H1 (cell line): ENCODE measurements around the gene OR13H1. TPM values are rescaled to one million over a fixed set of nuclear protein-coding genes. Genes with fewer than 3 reads are reported as not detected.
"Not testable (repeated sequence)": the region's sequence is repeated elsewhere in the genome, so short reads cannot be mapped to it uniquely, and the experiment has no call there.

Experiments used
- CTCF ChIA-PET: fragments of 300-600 bp; sonication (Branson Sonifier 250); formaldehyde crosslinking; loops from one replicate; lab custom pipeline; 2021; ENCODE audit not compliant: partially characterized antibody; lab: Charles Lee
- POLR2A ChIA-PET: fragments of 300-600 bp; sonication (Branson Sonifier 250); formaldehyde crosslinking; loops from one replicate; lab custom pipeline; 2021; ENCODE audit warnings: inconsistent platforms; ENCODE audit not compliant: partially characterized antibody; lab: Charles Lee
- DNase-seq, 2 experiments: peaks; one replicate each; pipeline versions ENCODE4 v3.0.0 to v3.0.0-alpha.2; 2010 to 2022; ENCODE audit warnings: low spot score in 2 of 2, low read depth in 1 of 2, mixed read lengths in 1 of 2
- FAIRE-seq: peaks from 2 replicates; lab custom pipeline; 2011; peaks lifted over from hg19 to GRCh38; lab: Jason Lieb, UNC
- H2AFZ ChIP-seq: 2 replicates; pipeline ENCODE4 v1.8.1; 2012; ENCODE audit warnings: low read length, inconsistent platforms
- H2AK5ac ChIP-seq: 2 replicates; pipeline ENCODE4 v1.6.1; 2013; ENCODE audit warnings: low read depth, low read length
- H2BK120ac ChIP-seq: replicated peaks from 2 replicates; pipeline ENCODE3; 2013; ENCODE audit warnings: low read depth, low read length, inconsistent platforms
- H2BK12ac ChIP-seq: 2 replicates; pipeline ENCODE4 v1.6.1; 2013; ENCODE audit warnings: low read depth, low read length
- H2BK15ac ChIP-seq: 2 replicates; pipeline ENCODE4 v1.6.1; 2013; ENCODE audit warnings: low read length
- H2BK20ac ChIP-seq: 2 replicates; pipeline ENCODE4 v1.6.1; 2013; ENCODE audit warnings: low read length
- H2BK5ac ChIP-seq: 2 replicates; pipeline ENCODE4 v1.6.1; 2013; ENCODE audit warnings: low read depth, low read length
- H3K14ac ChIP-seq: 2 replicates; pipeline ENCODE4 v1.6.1; 2013; ENCODE audit warnings: inconsistent platforms; ENCODE audit not compliant: insufficient read length
- H3K18ac ChIP-seq: 2 replicates; pipeline ENCODE4 v1.6.1; 2013; ENCODE audit warnings: low read length; ENCODE audit errors: extremely low read depth
- H3K23ac ChIP-seq: 2 replicates; pipeline ENCODE4 v1.6.1; 2013; ENCODE audit warnings: inconsistent platforms; ENCODE audit not compliant: insufficient read length
- H3K23me2 ChIP-seq: 2 replicates; pipeline ENCODE4 v1.6.1; 2013; ENCODE audit warnings: low read depth, low read length
- H3K27ac ChIP-seq: 2 replicates; pipeline ENCODE4 v1.6.1; 2011; ENCODE audit warnings: low read depth, low read length, inconsistent platforms
- H3K27me3 ChIP-seq, 4 experiments: replicated peaks in 1 of 4; 1 replicate in 1 of 4; 2 replicates in 3 of 4; pipeline versions ENCODE4 v1.6.1 to v1.8.1; 2011 to 2013; ENCODE audit warnings: low read length in 3 of 4, mild to moderate bottlenecking in 3 of 4, inconsistent platforms in 2 of 4, mixed read lengths in 2 of 4, moderate library complexity in 1 of 4; ENCODE audit not compliant: control insufficient read depth in 3 of 4, insufficient read depth in 3 of 4; ENCODE audit errors: extremely low read depth in 1 of 4
- H3K36me3 ChIP-seq, 4 experiments: 2 replicates each; pipeline versions ENCODE4 v1.6.1 to v1.8.1; 2011 to 2013; ENCODE audit warnings: mild to moderate bottlenecking in 4 of 4, low read length in 3 of 4, moderate library complexity in 2 of 4, control low read depth in 1 of 4, inconsistent platforms in 1 of 4; ENCODE audit not compliant: insufficient read depth in 4 of 4, control insufficient read depth in 2 of 4
- H3K4ac ChIP-seq: replicated peaks from 2 replicates; pipeline ENCODE3; 2013; ENCODE audit warnings: low read length, low read depth, mixed read lengths, inconsistent platforms; ENCODE audit not compliant: insufficient read length
- H3K4me1 ChIP-seq, 4 experiments: replicated peaks in 1 of 4; 1 replicate in 1 of 4; 2 replicates in 3 of 4; pipeline versions ENCODE4 v1.6.1 to v1.8.1; 2011 to 2013; ENCODE audit warnings: low read length in 3 of 4, inconsistent platforms in 2 of 4, mixed read lengths in 1 of 4; ENCODE audit not compliant: insufficient read depth in 4 of 4, control insufficient read depth in 3 of 4
- H3K4me2 ChIP-seq, 2 experiments: 2 replicates each; pipeline versions ENCODE4 v1.6.1 to v1.8.1; 2011 to 2013; ENCODE audit warnings: low read depth in 2 of 2, low read length in 2 of 2, control low read depth in 1 of 2, inconsistent platforms in 1 of 2, mild to moderate bottlenecking in 1 of 2; ENCODE audit not compliant: insufficient read depth in 1 of 2
- H3K4me3 ChIP-seq, 4 experiments: fragments of 200-600, 300-600 bp in 1 of 4; sonication (generic), shearing (Covaris generic), sonication (Bioruptor Twin) in 1 of 4; 2 replicates each; pipeline versions ENCODE4 v1.5.1 to v1.8.1; 2011 to 2016; ENCODE audit warnings: low read length in 4 of 4, low read depth in 3 of 4, control low read depth in 2 of 4, inconsistent platforms in 2 of 4, mild to moderate bottlenecking in 2 of 4, mixed read lengths in 1 of 4, moderate library complexity in 1 of 4; ENCODE audit not compliant: insufficient read depth in 2 of 4; ENCODE audit errors: extremely low read depth in 1 of 4
- H3K56ac ChIP-seq: replicated peaks from 2 replicates; pipeline ENCODE3; 2013; ENCODE audit warnings: low read depth, mild to moderate bottlenecking, mixed read lengths, low read length, inconsistent platforms; ENCODE audit not compliant: insufficient read length
- H3K79me1 ChIP-seq: 2 replicates; pipeline ENCODE4 v1.6.1; 2013; ENCODE audit warnings: low read depth, low read length, control low read depth
- H3K79me2 ChIP-seq, 2 experiments: 2 replicates each; pipeline versions ENCODE4 v1.6.1 to v1.8.1; 2012 to 2013; ENCODE audit warnings: low read length in 2 of 2, mild to moderate bottlenecking in 2 of 2, inconsistent platforms in 1 of 2; ENCODE audit not compliant: insufficient read depth in 2 of 2, control insufficient read depth in 1 of 2
- H3K9ac ChIP-seq, 4 experiments: replicated peaks in 1 of 4; 1 replicate in 1 of 4; 2 replicates in 3 of 4; pipeline versions ENCODE4 v1.6.1 to v1.8.1; 2011 to 2013; ENCODE audit warnings: low read depth in 3 of 4, low read length in 3 of 4, control low read depth in 2 of 4, mild to moderate bottlenecking in 2 of 4, moderate library complexity in 2 of 4, inconsistent platforms in 1 of 4; ENCODE audit errors: extremely low read depth in 1 of 4
- H3K9me3 ChIP-seq, 2 experiments: 2 replicates each; pipeline versions ENCODE4 v1.6.1 to v1.8.1; 2012 to 2013; ENCODE audit warnings: mild to moderate bottlenecking in 2 of 2, moderate library complexity in 2 of 2, control low read depth in 1 of 2, inconsistent platforms in 1 of 2, low read depth in 1 of 2, low read length in 1 of 2, mixed read lengths in 1 of 2; ENCODE audit not compliant: insufficient read depth in 2 of 2
- H4K20me1 ChIP-seq, 2 experiments: replicated peaks in 1 of 2; 2 replicates each; pipeline versions ENCODE3 to v1.8.1; 2011 to 2013; ENCODE audit warnings: inconsistent platforms in 2 of 2, low read length in 2 of 2, mild to moderate bottlenecking in 1 of 2; ENCODE audit not compliant: insufficient read depth in 2 of 2, control insufficient read depth in 1 of 2
- H4K5ac ChIP-seq: 2 replicates; pipeline ENCODE4 v1.6.1; 2013; ENCODE audit warnings: low read length, low read depth, mixed read lengths, inconsistent platforms; ENCODE audit not compliant: insufficient read length
- H4K8ac ChIP-seq: 2 replicates; pipeline ENCODE4 v1.8.0; 2013; ENCODE audit warnings: mild to moderate bottlenecking, moderate library complexity, low read length, inconsistent platforms; ENCODE audit not compliant: insufficient read depth; ENCODE audit errors: extremely low read depth
- H4K91ac ChIP-seq: replicated peaks from 2 replicates; pipeline ENCODE3; 2013; ENCODE audit warnings: low read length, mixed read lengths, inconsistent platforms; ENCODE audit not compliant: insufficient read length
- WGBS, 2 experiments: shearing (Covaris generic) in 1 of 2; methylation state at CpG; one replicate each; pipeline versions ENCODE4 v1.1.6 to v1.1.7; 2013 to 2015; ENCODE audit warnings: low lambda C conversion rate in 2 of 2, mixed read lengths in 2 of 2, inconsistent platforms in 1 of 2, low coverage in 1 of 2, missing lambda C conversion rate in 1 of 2; ENCODE audit not compliant: insufficient replicate concordance in 2 of 2, insufficient coverage in 1 of 2, insufficient read length in 1 of 2; ENCODE audit errors: extremely low coverage in 1 of 2, missing lambda C conversion rate in 1 of 2; 5-methylcytosine and 5-hydroxymethylcytosine counted together
- polyA plus RNA-seq, 7 experiments: library from polyadenylated mRNA; depleted of rRNA in 3 of 7; stranded (reverse) in 5 of 7; unstranded in 2 of 7; fragments of >200 nt in 5 of 7; fragments of 200-250 nt in 2 of 7; gene quantifications; 1 replicate in 5 of 7; 2 replicates in 1 of 7; 4 replicates in 1 of 7; pipeline versions ENCODE4 v1.2.1 to v1.2.3, GENCODE V29; 2011 to 2013; ENCODE audit warnings: missing spikeins in 2 of 7, mixed read lengths in 2 of 7
- total RNA-seq: library from RNA; stranded (reverse); fragmentation: NEBNext Ultra II Directional; extraction: Animal tissue kit (Norgen Biotek cat#: 25700); gene quantifications from 2 replicates; pipeline ENCODE4 v1.2.1, GENCODE V29; 2021

The OR13H1 gene
- total and polyA plus RNA-seq, 2 of the 8 experiments (the other 6 are each of a cell fraction or from before 2014, with no cell fraction given), result not detected

- H2BK15ac ChIP-seq, FAIRE-seq, H4K8ac ChIP-seq, H3K36me3 ChIP-seq, H4K91ac ChIP-seq, H3K4me2 ChIP-seq, H2BK120ac ChIP-seq, H3K79me1 ChIP-seq, H2BK20ac ChIP-seq, H4K20me1 ChIP-seq, H3K4me3 ChIP-seq, H3K4ac ChIP-seq, H2AK5ac ChIP-seq, H3K23ac ChIP-seq, H3K18ac ChIP-seq, H4K5ac ChIP-seq, H3K14ac ChIP-seq, H2AFZ ChIP-seq, H3K27ac ChIP-seq, H2BK5ac ChIP-seq, H3K23me2 ChIP-seq, H3K56ac ChIP-seq, H3K4me1 ChIP-seq, CTCF ChIA-PET, H2BK12ac ChIP-seq, H3K79me2 ChIP-seq, DNase-seq, H3K9ac ChIP-seq, H3K9me3 ChIP-seq, H3K27me3 ChIP-seq, POLR2A ChIA-PET: not testable (repeated sequence)
- WGBS, 2 experiments, result 95% methylated on average over 4 of the region's 10 CpGs; no CpG with 5 or more reads in 1 of the 2 experiments
These were observed 8.6 kb downstream of the OR13H1 start for GRCh38 chrX:131552453-131552852.
